Neural progenitor cell (in vitro differentiated cells): ENCODE results near the gene DCC.

Source experiments
- EZH2 ChIP-seq: fragments of 200-600 bp; sonication (generic); IDR thresholded peaks from 2 replicates; pipeline ENCODE4 v1.6.1; 2017; ENCODE audit warnings: antibody characterized with exemption, mild to moderate bottlenecking, moderate library complexity
- EZH2phosphoT487 ChIP-seq: fragments of 200-600 bp; sonication (generic); IDR thresholded peaks from 2 replicates; pipeline ENCODE4 v1.6.1; 2017; ENCODE audit warnings: antibody characterized with exemption
- TF ChIP-seq, protein P1 (sequence below): fragments of 200-600 bp; sonication (generic); IDR thresholded peaks from 2 replicates; pipeline ENCODE4 v1.5.1; 2017; ENCODE audit warnings: antibody characterized with exemption, mild to moderate bottlenecking

DNA sequence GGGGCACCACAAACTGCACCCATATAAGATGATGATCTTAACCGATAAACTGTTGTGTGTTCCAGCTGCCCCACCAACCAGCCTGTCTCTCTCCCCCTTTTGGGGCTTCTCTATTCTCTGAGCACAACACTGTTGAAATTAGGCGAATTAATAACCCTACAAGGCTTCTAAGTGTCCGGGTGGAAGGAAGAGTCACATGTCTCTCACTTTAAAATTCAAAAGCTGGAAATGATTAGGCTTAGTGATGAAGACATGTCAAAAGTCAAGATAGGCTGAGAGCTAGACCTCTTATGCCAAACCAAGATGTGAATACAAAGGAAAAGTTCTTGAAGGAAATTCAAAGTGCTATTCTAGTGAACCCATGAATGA lies 1102.4 kb downstream of the DCC start:
- TF ChIP-seq, protein P1, sequence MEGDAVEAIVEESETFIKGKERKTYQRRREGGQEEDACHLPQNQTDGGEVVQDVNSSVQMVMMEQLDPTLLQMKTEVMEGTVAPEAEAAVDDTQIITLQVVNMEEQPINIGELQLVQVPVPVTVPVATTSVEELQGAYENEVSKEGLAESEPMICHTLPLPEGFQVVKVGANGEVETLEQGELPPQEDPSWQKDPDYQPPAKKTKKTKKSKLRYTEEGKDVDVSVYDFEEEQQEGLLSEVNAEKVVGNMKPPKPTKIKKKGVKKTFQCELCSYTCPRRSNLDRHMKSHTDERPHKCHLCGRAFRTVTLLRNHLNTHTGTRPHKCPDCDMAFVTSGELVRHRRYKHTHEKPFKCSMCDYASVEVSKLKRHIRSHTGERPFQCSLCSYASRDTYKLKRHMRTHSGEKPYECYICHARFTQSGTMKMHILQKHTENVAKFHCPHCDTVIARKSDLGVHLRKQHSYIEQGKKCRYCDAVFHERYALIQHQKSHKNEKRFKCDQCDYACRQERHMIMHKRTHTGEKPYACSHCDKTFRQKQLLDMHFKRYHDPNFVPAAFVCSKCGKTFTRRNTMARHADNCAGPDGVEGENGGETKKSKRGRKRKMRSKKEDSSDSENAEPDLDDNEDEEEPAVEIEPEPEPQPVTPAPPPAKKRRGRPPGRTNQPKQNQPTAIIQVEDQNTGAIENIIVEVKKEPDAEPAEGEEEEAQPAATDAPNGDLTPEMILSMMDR = no peak
- no peak for TF ChIP-seq EZH2phosphoT487
- no peak for TF ChIP-seq EZH2
